Hepatocyte (in vitro differentiated cells): ENCODE results near the gene CMTM7. TPM values are rescaled to one million over a fixed set of nuclear protein-coding genes. Genes with fewer than 3 reads are reported as not detected.

ENCODE experiments used
- DNase-seq: peaks from one replicate; pipeline ENCODE4 v3.0.0-alpha.2; 2016; ENCODE audit warnings: low spot score
- H2AFZ ChIP-seq: fragments of 200-600 bp; sonication (generic); 2 replicates; pipeline ENCODE4 v1.6.0; 2016; ENCODE audit warnings: antibody characterized with exemption, mild to moderate bottlenecking
- H3K27ac ChIP-seq: fragments of 200-600 bp; sonication (generic); 2 replicates; pipeline ENCODE4 v1.5.1; 2016; ENCODE audit warnings: mild to moderate bottlenecking
- H3K27me3 ChIP-seq: fragments of 200-600 bp; sonication (generic); 2 replicates; pipeline ENCODE4 v1.6.1; 2016
- H3K36me3 ChIP-seq: fragments of 200-600 bp; sonication (generic); replicated peaks from 2 replicates; pipeline ENCODE4 v1.5.1; 2016; ENCODE audit warnings: low read depth; ENCODE audit not compliant: insufficient read depth
- H3K4me1 ChIP-seq: fragments of 200-600 bp; sonication (generic); 2 replicates; pipeline ENCODE4 v1.5.1; 2016; ENCODE audit warnings: mild to moderate bottlenecking, moderate library complexity; ENCODE audit not compliant: insufficient read depth
- H3K4me2 ChIP-seq: fragments of 200-600 bp; sonication (generic); 2 replicates; pipeline ENCODE4 v1.6.0; 2016
- H3K4me3 ChIP-seq: fragments of 200-600 bp; sonication (generic); 2 replicates; pipeline ENCODE4 v1.5.1; 2016; ENCODE audit warnings: mild to moderate bottlenecking
- H3K79me2 ChIP-seq: fragments of 200-600 bp; sonication (generic); 2 replicates; pipeline ENCODE4 v1.6.0; 2017; ENCODE audit warnings: mild to moderate bottlenecking
- H3K9me2 ChIP-seq: fragments of 200-600 bp; sonication (generic); replicated peaks from 2 replicates; pipeline ENCODE4 v1.6.0; 2017; ENCODE audit warnings: mild to moderate bottlenecking; ENCODE audit not compliant: insufficient read depth
- H3K9me3 ChIP-seq: fragments of 200-600 bp; sonication (generic); 2 replicates; pipeline ENCODE4 v1.5.1; 2016; ENCODE audit warnings: low read depth, mild to moderate bottlenecking
- H4K20me1 ChIP-seq: fragments of 200-600 bp; sonication (generic); 2 replicates; pipeline ENCODE4 v1.6.0; 2016; ENCODE audit warnings: mild to moderate bottlenecking; ENCODE audit not compliant: insufficient read depth, poor library complexity, severe bottlenecking
- CTCF ChIP-seq: fragments of 200-600 bp; sonication (generic); IDR thresholded peaks from 2 replicates; pipeline ENCODE4 v1.5.1; 2016; ENCODE audit warnings: antibody characterized with exemption, mild to moderate bottlenecking; ENCODE audit not compliant: poor library complexity
- EZH2 ChIP-seq: fragments of 200-600 bp; sonication (generic); IDR thresholded peaks from 2 replicates; pipeline ENCODE4 v1.6.1; 2016; ENCODE audit warnings: antibody characterized with exemption, mild to moderate bottlenecking, borderline replicate concordance
- EZH2phosphoT487 ChIP-seq: fragments of 200-600 bp; sonication (generic); IDR thresholded peaks from one replicate; pipeline ENCODE4 v1.6.1; 2018; ENCODE audit warnings: antibody characterized with exemption, mild to moderate bottlenecking, low read depth, moderate library complexity; ENCODE audit not compliant: unreplicated experiment, severe bottlenecking
- WGBS: methylation state at CpG from one replicate; pipeline ENCODE4 v1.1.6; 2016; ENCODE audit warnings: low lambda C conversion rate; ENCODE audit errors: missing lambda C conversion rate; 5-methylcytosine and 5-hydroxymethylcytosine counted together
- polyA plus RNA-seq: library from polyadenylated mRNA; unstranded; fragments of >200 nt; fragmentation: Nextera tagmentation; extraction: Ambion mirVana; gene quantifications from 2 replicates; pipeline ENCODE4 v1.2.1, GENCODE V29; 2016
- total RNA-seq: library from RNA; depleted of rRNA; stranded (reverse); fragments of >200 nt; gene quantifications from 2 replicates; pipeline ENCODE4 v1.2.3, GENCODE V29; 2014

The CMTM7 gene
- total and polyA plus RNA-seq, 2 experiments from 2014 or later: 6.1 to 63.0 TPM

- Histone ChIP-seq H3K4me1 (peaks cover 13% of the 10 kb centered on the region), H3K9me3 (no peaks in the 10 kb centered on the region), H3K4me2 (no peak overlapping the region), H4K20me1 (no peaks in the 10 kb centered on the region), H3K9me2 (no peaks in the 10 kb centered on the region), H3K79me2 (peaks cover 43% of the 10 kb centered on the region), H3K27me3 (no peaks in the 10 kb centered on the region), H3K27ac (peak overlapping the region; percentile 47), H3K36me3 (no peaks in the 10 kb centered on the region), H2AFZ (no peak overlapping the region), H3K4me3 (no peak overlapping the region)
- DNase-seq: no peak
- 68% methylated on average over 7 of the region's 7 CpGs for WGBS
- TF ChIP-seq CTCF (no peak), EZH2 (no peak), EZH2phosphoT487 (no peak)
Measured at GRCh38 chr3:32405711-32406323, 14.2 kb downstream of the CMTM7 start.

- no peak for TF ChIP-seq EZH2phosphoT487
- no peak for TF ChIP-seq EZH2
- TF ChIP-seq CTCF: no peak
- Histone ChIP-seq H3K4me1 (peaks cover 8% of the 10 kb centered on the region), H3K9me2 (no peaks in the 10 kb centered on the region), H3K79me2 (peaks cover 40% of the 10 kb centered on the region), H4K20me1 (no peaks in the 10 kb centered on the region), H2AFZ (no peak overlapping the region), H3K27ac (peak overlapping the region; percentile 47), H3K36me3 (no peaks in the 10 kb centered on the region), H3K4me3 (no peak overlapping the region), H3K9me3 (no peaks in the 10 kb centered on the region), H3K27me3 (no peaks in the 10 kb centered on the region), H3K4me2 (peak overlapping the region; percentile 35)
- WGBS: 76% methylated on average over 7 of the region's 7 CpGs
- no peak for DNase-seq
Measured at GRCh38 chr3:32406486-32407408, 15.1 kb downstream of the CMTM7 start.

GRCh38 chr3:32410367-32411246, 19.0 kb downstream of the CMTM7 start:
- DNase-seq: no peak
- no peak overlapping the region for H3K4me3 ChIP-seq
- no peaks in the 10 kb centered on the region for H3K9me2 ChIP-seq
- 64% methylated on average over 10 of the region's 10 CpGs for WGBS
- no peaks in the 10 kb centered on the region for H3K9me3 ChIP-seq
- H3K27me3 ChIP-seq: no peaks in the 10 kb centered on the region
- no peaks in the 10 kb centered on the region for H3K36me3 ChIP-seq
- no peak for TF ChIP-seq CTCF
- no peak for TF ChIP-seq EZH2
- no peak for TF ChIP-seq EZH2phosphoT487
- H4K20me1 ChIP-seq: no peaks in the 10 kb centered on the region
- peaks cover 8% of the 10 kb centered on the region for H3K4me1 ChIP-seq
- H3K4me2 ChIP-seq: no peak overlapping the region
- H3K79me2 ChIP-seq: peaks cover 30% of the 10 kb centered on the region
- no peak overlapping the region for H2AFZ ChIP-seq
- H3K27ac ChIP-seq: no peak overlapping the region
